HEK293 (cell line): Measurements from ENCODE around the gene TRIM72.

Experiments used
- BCL11A ChIP-seq: fragments of 450-650 bp; formaldehyde crosslinking; IDR thresholded peaks from 2 replicates; pipeline ENCODE4 v1.5.1; 2016; ENCODE audit warnings: low read depth, missing biosample characterization, missing genetic modification characterization
- SP2 ChIP-seq: fragments of 450-650 bp; formaldehyde crosslinking; IDR thresholded peaks from 2 replicates; pipeline ENCODE4 v1.5.1; 2016; ENCODE audit warnings: missing biosample characterization, missing genetic modification characterization
- TCF7L2 ChIP-seq: IDR thresholded peaks from 2 replicates; pipeline ENCODE4 v1.6.1; 2011; ENCODE audit warnings: low read depth, mild to moderate bottlenecking, inconsistent platforms, low read length, moderate library complexity, borderline replicate concordance
- ZNF274 ChIP-seq, 2 experiments: fragments of 200-500 bp in 1 of 2; fragments of 450-650 bp in 1 of 2; sonication (Bioruptor generic) in 1 of 2; formaldehyde crosslinking in 1 of 2; IDR thresholded peaks; 2 replicates each; pipeline versions ENCODE4 v1.5.1 to v1.6.1; 2014 to 2016; ENCODE audit warnings: borderline replicate concordance in 1 of 2, inconsistent platforms in 1 of 2, low read length in 1 of 2, missing biosample characterization in 1 of 2, missing genetic modification characterization in 1 of 2
- ZNF473 ChIP-seq: fragments of 450-650 bp; formaldehyde crosslinking; IDR thresholded peaks from 2 replicates; pipeline ENCODE4 v1.5.1; 2017; ENCODE audit warnings: missing biosample characterization, missing genetic modification characterization
- ZNF555 ChIP-seq: fragments of 450-650 bp; formaldehyde crosslinking; conservative IDR thresholded peaks from 2 replicates; pipeline ENCODE4 v1.5.1; 2017; ENCODE audit warnings: missing biosample characterization, mild to moderate bottlenecking, missing genetic modification characterization, inconsistent platforms
- ZNF792 ChIP-seq: fragments of 450-650 bp; formaldehyde crosslinking; IDR thresholded peaks from 2 replicates; pipeline ENCODE4 v1.5.1; 2016; ENCODE audit warnings: missing biosample characterization, missing genetic modification characterization
- TF ChIP-seq, protein P1 (sequence below): fragments of 450-650 bp; formaldehyde crosslinking; IDR thresholded peaks from 2 replicates; pipeline ENCODE4 v1.5.1; 2016; ENCODE audit warnings: missing biosample characterization, missing genetic modification characterization
- TF ChIP-seq, protein P2 (sequence below): fragments of 450-650 bp; formaldehyde crosslinking; IDR thresholded peaks from 2 replicates; pipeline ENCODE4 v1.5.1; 2016; ENCODE audit warnings: missing biosample characterization, missing genetic modification characterization
- TF ChIP-seq, protein P3 (sequence below): fragments of 450-650 bp; formaldehyde crosslinking; IDR thresholded peaks from 2 replicates; pipeline ENCODE4 v1.5.1; 2016; ENCODE audit warnings: missing biosample characterization, missing genetic modification characterization
- TF ChIP-seq, protein P4 (sequence below): fragments of 450-650 bp; formaldehyde crosslinking; IDR thresholded peaks from 2 replicates; pipeline ENCODE4 v1.5.1; 2016; ENCODE audit warnings: missing biosample characterization, missing genetic modification characterization
- TF ChIP-seq, protein P5 (sequence below): fragments of 450-650 bp; formaldehyde crosslinking; IDR thresholded peaks from 2 replicates; pipeline ENCODE4 v1.5.1; 2017; ENCODE audit warnings: missing biosample characterization, missing genetic modification characterization

DNA sequence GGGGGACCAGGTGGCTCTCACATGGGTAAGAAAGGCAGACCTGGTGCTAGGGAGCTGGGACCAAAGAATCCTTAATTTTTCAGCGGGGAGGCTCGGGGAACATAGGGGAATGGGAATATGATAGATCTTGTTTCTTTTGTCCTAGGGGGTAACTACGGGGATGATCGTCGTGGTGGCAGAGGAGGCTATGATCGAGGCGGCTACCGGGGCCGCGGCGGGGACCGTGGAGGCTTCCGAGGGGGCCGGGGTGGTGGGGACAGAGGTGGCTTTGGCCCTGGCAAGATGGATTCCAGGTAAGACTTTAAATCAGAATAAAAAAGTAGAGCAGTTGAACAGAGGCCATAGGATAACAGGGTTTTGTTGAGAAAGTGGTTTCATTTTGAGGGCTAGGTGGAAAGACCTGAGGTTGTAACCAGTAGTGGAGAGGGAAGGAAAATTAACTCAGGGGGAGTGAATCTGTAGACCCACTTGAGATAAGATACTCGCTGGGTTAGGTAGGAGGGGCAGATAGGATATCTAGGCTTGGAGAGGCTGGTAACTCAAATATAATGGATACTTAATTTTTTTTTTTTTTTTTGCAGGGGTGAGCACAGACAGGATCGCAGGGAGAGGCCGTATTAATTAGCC is 23.0 kb upstream of the TRIM72 start:
- no peak for TF ChIP-seq ZNF555 (tag by site-specific recombination)
- TF ChIP-seq, protein P1, sequence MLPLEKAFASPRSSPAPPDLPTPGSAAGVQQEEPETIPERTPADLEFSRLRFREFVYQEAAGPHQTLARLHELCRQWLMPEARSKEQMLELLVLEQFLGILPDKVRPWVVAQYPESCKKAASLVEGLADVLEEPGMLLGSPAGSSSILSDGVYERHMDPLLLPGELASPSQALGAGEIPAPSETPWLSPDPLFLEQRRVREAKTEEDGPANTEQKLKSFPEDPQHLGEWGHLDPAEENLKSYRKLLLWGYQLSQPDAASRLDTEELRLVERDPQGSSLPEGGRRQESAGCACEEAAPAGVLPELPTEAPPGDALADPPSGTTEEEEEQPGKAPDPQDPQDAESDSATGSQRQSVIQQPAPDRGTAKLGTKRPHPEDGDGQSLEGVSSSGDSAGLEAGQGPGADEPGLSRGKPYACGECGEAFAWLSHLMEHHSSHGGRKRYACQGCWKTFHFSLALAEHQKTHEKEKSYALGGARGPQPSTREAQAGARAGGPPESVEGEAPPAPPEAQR (tag by site-specific recombination), result no peak
- TF ChIP-seq, protein P2, sequence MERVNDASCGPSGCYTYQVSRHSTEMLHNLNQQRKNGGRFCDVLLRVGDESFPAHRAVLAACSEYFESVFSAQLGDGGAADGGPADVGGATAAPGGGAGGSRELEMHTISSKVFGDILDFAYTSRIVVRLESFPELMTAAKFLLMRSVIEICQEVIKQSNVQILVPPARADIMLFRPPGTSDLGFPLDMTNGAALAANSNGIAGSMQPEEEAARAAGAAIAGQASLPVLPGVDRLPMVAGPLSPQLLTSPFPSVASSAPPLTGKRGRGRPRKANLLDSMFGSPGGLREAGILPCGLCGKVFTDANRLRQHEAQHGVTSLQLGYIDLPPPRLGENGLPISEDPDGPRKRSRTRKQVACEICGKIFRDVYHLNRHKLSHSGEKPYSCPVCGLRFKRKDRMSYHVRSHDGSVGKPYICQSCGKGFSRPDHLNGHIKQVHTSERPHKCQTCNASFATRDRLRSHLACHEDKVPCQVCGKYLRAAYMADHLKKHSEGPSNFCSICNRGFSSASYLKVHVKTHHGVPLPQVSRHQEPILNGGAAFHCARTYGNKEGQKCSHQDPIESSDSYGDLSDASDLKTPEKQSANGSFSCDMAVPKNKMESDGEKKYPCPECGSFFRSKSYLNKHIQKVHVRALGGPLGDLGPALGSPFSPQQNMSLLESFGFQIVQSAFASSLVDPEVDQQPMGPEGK (tag by site-specific recombination), result no peak
- no peak for TF ChIP-seq SP2
- TF ChIP-seq ZNF473, result no peak
- TF ChIP-seq ZNF274 (IDR thresholded peaks at IDR 0.05; ENCODE audit: low read length), result no peak
- no peak for TF ChIP-seq ZNF274 (tag by site-specific recombination; IDR thresholded peaks at IDR 0.05; ENCODE audit: borderline replicate concordance)
- no peak for TF ChIP-seq BCL11A (tag by site-specific recombination)
- TF ChIP-seq, protein P3, sequence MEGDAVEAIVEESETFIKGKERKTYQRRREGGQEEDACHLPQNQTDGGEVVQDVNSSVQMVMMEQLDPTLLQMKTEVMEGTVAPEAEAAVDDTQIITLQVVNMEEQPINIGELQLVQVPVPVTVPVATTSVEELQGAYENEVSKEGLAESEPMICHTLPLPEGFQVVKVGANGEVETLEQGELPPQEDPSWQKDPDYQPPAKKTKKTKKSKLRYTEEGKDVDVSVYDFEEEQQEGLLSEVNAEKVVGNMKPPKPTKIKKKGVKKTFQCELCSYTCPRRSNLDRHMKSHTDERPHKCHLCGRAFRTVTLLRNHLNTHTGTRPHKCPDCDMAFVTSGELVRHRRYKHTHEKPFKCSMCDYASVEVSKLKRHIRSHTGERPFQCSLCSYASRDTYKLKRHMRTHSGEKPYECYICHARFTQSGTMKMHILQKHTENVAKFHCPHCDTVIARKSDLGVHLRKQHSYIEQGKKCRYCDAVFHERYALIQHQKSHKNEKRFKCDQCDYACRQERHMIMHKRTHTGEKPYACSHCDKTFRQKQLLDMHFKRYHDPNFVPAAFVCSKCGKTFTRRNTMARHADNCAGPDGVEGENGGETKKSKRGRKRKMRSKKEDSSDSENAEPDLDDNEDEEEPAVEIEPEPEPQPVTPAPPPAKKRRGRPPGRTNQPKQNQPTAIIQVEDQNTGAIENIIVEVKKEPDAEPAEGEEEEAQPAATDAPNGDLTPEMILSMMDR (tag by site-specific recombination), result no peak
- TF ChIP-seq, protein P4, sequence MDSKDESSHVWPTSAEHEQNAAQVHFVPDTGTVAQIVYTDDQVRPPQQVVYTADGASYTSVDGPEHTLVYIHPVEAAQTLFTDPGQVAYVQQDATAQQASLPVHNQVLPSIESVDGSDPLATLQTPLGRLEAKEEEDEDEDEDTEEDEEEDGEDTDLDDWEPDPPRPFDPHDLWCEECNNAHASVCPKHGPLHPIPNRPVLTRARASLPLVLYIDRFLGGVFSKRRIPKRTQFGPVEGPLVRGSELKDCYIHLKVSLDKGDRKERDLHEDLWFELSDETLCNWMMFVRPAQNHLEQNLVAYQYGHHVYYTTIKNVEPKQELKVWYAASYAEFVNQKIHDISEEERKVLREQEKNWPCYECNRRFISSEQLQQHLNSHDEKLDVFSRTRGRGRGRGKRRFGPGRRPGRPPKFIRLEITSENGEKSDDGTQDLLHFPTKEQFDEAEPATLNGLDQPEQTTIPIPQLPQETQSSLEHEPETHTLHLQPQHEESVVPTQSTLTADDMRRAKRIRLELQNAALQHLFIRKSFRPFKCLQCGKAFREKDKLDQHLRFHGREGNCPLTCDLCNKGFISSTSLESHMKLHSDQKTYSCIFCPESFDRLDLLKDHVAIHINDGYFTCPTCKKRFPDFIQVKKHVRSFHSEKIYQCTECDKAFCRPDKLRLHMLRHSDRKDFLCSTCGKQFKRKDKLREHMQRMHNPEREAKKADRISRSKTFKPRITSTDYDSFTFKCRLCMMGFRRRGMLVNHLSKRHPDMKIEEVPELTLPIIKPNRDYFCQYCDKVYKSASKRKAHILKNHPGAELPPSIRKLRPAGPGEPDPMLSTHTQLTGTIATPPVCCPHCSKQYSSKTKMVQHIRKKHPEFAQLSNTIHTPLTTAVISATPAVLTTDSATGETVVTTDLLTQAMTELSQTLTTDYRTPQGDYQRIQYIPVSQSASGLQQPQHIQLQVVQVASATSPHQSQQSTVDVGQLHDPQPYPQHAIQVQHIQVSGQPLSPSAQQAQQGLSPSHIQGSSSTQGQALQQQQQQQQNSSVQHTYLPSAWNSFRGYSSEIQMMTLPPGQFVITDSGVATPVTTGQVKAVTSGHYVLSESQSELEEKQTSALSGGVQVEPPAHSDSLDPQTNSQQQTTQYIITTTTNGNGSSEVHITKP (tag by site-specific recombination), result no peak
- TF ChIP-seq, protein P5, sequence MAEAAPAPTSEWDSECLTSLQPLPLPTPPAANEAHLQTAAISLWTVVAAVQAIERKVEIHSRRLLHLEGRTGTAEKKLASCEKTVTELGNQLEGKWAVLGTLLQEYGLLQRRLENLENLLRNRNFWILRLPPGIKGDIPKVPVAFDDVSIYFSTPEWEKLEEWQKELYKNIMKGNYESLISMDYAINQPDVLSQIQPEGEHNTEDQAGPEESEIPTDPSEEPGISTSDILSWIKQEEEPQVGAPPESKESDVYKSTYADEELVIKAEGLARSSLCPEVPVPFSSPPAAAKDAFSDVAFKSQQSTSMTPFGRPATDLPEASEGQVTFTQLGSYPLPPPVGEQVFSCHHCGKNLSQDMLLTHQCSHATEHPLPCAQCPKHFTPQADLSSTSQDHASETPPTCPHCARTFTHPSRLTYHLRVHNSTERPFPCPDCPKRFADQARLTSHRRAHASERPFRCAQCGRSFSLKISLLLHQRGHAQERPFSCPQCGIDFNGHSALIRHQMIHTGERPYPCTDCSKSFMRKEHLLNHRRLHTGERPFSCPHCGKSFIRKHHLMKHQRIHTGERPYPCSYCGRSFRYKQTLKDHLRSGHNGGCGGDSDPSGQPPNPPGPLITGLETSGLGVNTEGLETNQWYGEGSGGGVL, result no peak
- TF ChIP-seq TCF7L2, result no peak
- no peak for TF ChIP-seq ZNF792 (tag by site-specific recombination)
